RCC 7860 (cell line): Measurements from ENCODE around the gene PAK3.

Experiments
- DNase-seq: peaks from one replicate; pipeline ENCODE4 v3.0.0-alpha.2; 2015; ENCODE audit warnings: low spot score
- FAIRE-seq: peaks from 2 replicates; lab custom pipeline; 2012; peaks lifted over from hg19 to GRCh38; lab: Jason Lieb, UNC

Gene PAK3

DNA sequence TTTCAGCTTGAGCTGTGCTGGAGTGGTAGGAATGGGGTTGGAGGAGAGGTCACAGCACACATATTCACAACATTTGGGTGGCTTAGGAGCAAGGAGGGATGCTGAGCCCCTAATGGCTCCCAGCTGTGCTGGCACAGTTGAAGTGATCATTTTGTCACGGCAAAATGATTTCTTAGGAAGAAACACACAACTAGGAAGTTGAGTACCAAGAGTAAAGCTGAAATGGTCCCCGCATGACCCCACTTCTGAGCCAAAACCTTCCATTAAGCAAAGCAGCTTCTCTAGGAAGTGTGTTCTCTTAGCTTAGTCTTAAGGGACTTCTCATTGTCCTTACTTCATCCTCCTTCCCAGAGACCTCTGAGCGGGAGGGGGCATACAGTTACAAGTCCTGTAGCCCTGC lies 161.7 kb downstream of the PAK3 start:
- no peak for FAIRE-seq
- no peak for DNase-seq

GRCh38 chrX:111259559-111259958 lies 163.6 kb downstream of the PAK3 start:
- DNase-seq (no peak), FAIRE-seq (no peak)

GRCh38 chrX:111260451-111260850 lies 164.5 kb downstream of the PAK3 start:
- no peak for FAIRE-seq
- DNase-seq, result no peak

DNA sequence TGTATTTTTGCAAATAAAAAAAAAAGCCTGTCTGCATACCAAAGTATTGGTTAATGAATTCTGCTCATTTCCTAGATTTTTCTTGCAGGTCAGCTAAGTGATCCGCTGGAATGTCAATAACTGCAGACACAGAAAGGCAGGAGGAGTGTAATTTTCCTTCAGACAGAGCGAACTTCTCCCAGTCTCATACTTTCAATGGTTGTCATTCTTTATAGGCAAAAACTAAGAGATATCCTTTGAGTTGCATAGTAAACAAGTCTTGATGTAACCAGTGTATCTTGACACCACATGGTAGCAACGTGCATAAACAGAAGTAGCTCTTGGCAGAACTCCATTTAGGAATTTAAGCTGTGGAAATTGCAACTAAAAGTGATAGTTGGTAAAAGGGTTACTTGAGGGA lies 166.1 kb downstream of the PAK3 start:
- no peak for DNase-seq
- no peak for FAIRE-seq

DNA sequence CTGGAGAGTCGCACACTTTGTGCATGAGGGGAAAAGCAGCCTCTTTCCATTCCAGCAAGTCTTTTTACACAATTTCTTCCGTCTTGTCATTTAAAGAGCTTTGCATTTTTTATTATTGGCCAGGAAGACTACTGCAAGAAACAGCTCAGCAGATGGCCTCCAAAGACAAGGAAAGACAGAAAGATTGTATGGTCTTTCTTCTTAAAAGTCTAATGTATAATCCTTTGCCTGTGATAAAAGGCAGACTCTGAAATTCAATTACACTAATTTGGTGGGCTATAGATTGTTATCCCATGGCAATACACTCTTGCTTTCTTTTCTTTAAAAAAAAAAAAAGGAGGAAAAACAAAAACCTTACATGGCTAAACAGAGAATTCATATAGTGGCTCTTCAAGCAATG lies 168.4 kb downstream of the PAK3 start:
- no peak for DNase-seq
- FAIRE-seq, result no peak

DNA sequence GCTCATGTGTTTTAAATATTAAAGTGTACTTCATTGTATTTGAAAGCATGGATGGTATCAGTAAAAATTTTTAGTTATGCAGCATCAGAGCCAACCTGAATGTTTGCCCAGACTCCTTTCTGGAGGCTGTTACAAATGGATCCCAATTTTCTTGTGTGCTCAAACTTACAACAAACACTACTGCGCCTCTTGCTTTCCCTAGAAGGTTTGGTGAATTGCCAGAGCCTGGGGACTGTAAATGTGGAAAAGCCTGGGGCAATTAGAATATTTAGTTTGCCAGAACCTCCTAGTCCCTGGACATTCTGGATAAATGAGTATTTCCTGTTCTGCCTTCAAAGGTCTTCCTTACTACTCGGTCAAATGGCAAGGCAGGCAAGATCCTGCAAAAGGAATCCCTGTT lies 169.5 kb downstream of the PAK3 start:
- FAIRE-seq (no peak), DNase-seq (no peak)

- DNase-seq (no peak), FAIRE-seq (no peak)
Observed at GRCh38 chrX:111268506-111268905, 172.5 kb downstream of the PAK3 start.

GRCh38 chrX:111270339-111270738 lies 174.3 kb downstream of the PAK3 start, which contains the start of gene CAPN6:
Gene CAPN6 (minus strand): TSS chrX:111270483. CDS start chrX:111263936, 6,547 bp downstream.
- DNase-seq (no peak), FAIRE-seq (no peak)
